ENCODE data around the gene SEPTIN14. TPM values are rescaled to one million over a fixed set of nuclear protein-coding genes. Genes with fewer than 3 reads are reported as not detected.
"Not testable (repeated sequence)": the region's sequence is repeated elsewhere in the genome, so short reads cannot be mapped to it uniquely, and the experiment has no call there.

Gene SEPTIN14
- polyA plus RNA-seq, 2 donors: not detected

DNA sequence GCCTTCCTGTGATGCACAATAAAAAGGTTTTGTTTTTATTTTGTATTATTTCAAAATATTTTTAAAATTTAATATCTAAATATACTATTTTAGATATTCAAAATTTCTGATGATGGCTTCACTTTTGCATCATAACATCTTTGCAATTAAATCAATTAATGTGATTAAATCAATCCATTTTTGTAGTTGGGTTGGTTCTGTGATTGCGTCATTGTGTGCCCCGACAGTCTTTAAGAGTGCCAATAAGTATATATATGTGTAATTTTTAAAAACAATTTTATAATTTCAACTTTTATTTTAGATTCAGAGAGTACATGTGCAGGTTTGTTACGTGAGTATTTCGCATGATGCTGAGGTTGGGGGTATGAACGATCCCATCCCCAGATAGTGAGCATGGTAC, 70.5 kb downstream of the SEPTIN14 start:
- Histone ChIP-seq H3K36me3 (ENCODE audit: control insufficient read depth in 2 of 2, insufficient read depth in 2 of 2, low read length in 1 of 2) (no peaks in the 10 kb centered on the region), H3K4me1 (ENCODE audit: control insufficient read depth in 2 of 2, insufficient read depth in 2 of 2, low read length in 1 of 2) (no peaks in the 10 kb centered on the region), H3K27me3 (ENCODE audit: control insufficient read depth in 1 of 2, insufficient read depth in 2 of 2, low read length in 2 of 2) (no peaks in the 10 kb centered on the region), H3K4me3 (ENCODE audit: low read depth in 1 of 2, low read length in 2 of 2) (no peak overlapping the region), H3K27ac (ENCODE audit: low read depth in 2 of 2, low read length in 1 of 2) (no peak overlapping the region), H3K9me3 (ENCODE audit: control insufficient read depth in 2 of 2, insufficient read depth in 1 of 2, low read depth in 1 of 2, low read length in 1 of 2) (peaks cover 2 to 3% of the 10 kb centered on the region in 2 donors)
- 95 to 96% methylated on average over 5 of the region's 5 CpGs for WGBS, 2 donors

DNA sequence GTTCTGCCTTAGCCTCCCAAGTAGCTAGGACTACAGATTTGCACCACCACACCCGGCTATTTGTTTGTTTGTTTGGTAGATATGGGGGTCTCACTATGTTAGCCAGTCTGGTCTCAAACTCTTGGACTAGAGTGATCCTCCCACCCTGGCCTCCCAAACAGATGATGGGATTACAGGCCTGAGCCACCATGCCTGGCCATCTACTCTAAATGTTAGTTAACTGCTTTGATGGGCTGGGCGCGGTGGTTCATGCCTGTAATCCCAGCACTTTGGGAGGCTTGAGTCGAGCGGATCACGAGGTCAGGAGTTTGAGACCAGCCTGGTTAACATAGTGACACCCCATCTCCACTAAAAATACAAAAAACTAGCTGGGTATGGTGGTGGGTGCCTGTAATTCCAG, 74.8 kb downstream of the SEPTIN14 start:
- 89 to 92% methylated on average over 6 of the region's 6 CpGs for WGBS, 2 donors

GRCh38 chr7:55786901-55787300, 75.7 kb downstream of the SEPTIN14 start:
- H3K4me1 ChIP-seq (ENCODE audit: control insufficient read depth in 2 of 2, insufficient read depth in 2 of 2, low read length in 1 of 2): no peaks in the 10 kb centered on the region
- H3K27me3 ChIP-seq (ENCODE audit: control insufficient read depth in 1 of 2, insufficient read depth in 2 of 2, low read length in 2 of 2): no peaks in the 10 kb centered on the region
- H3K36me3 ChIP-seq (ENCODE audit: control insufficient read depth in 2 of 2, insufficient read depth in 2 of 2, low read length in 1 of 2): no peaks in the 10 kb centered on the region
- no peak overlapping the region for H3K4me3 ChIP-seq (ENCODE audit: low read depth in 1 of 2, low read length in 2 of 2)
- no peak overlapping the region for H3K27ac ChIP-seq (ENCODE audit: low read depth in 2 of 2, low read length in 1 of 2)
- no peaks in the 10 kb centered on the region for H3K9me3 ChIP-seq (ENCODE audit: control insufficient read depth in 2 of 2, insufficient read depth in 1 of 2, low read depth in 1 of 2, low read length in 1 of 2)
- 75 to 88% methylated on average over 7 of the region's 7 CpGs for WGBS, 2 donors

More for the DNA sequence above, 74.8 kb downstream of the SEPTIN14 start:
- H3K36me3 ChIP-seq (ENCODE audit: control insufficient read depth in 2 of 2, insufficient read depth in 2 of 2, low read length in 1 of 2): no peaks in the 10 kb centered on the region
- no peak overlapping the region for H3K4me3 ChIP-seq (ENCODE audit: low read depth in 1 of 2, low read length in 2 of 2)
- no peaks in the 10 kb centered on the region for H3K4me1 ChIP-seq (ENCODE audit: control insufficient read depth in 2 of 2, insufficient read depth in 2 of 2, low read length in 1 of 2)
- H3K27me3 ChIP-seq (ENCODE audit: control insufficient read depth in 1 of 2, insufficient read depth in 2 of 2, low read length in 2 of 2): no peaks in the 10 kb centered on the region
- no peak overlapping the region for H3K27ac ChIP-seq (ENCODE audit: low read depth in 2 of 2, low read length in 1 of 2)
- no peaks in the 10 kb centered on the region for H3K9me3 ChIP-seq (ENCODE audit: control insufficient read depth in 2 of 2, insufficient read depth in 1 of 2, low read depth in 1 of 2, low read length in 1 of 2)

DNA sequence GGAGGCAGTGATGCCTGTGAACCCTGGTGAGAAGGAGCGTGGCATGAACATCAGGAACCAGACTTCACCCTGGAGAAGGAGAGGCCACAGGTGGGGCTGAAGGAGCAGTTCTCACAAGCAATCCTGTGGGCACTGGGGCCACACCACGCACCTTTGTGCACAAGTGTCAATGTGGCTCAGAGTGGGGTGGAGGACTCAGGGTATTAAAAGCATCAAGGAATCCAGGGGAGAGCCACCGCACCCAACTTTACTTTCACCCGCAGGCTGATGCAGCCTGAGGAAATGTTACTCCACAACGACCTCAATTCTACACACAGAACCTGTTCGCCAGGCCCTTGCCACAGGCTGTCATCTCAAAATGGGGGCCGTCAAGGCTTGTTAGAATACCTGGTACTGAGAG, 77.1 kb downstream of the SEPTIN14 start:
- H3K27me3 ChIP-seq (ENCODE audit: control insufficient read depth in 1 of 2, insufficient read depth in 2 of 2, low read length in 2 of 2); H3K9me3 ChIP-seq (ENCODE audit: control insufficient read depth in 2 of 2, insufficient read depth in 1 of 2, low read depth in 1 of 2, low read length in 1 of 2); H3K27ac ChIP-seq (ENCODE audit: low read depth in 2 of 2, low read length in 1 of 2); H3K4me3 ChIP-seq (ENCODE audit: low read depth in 1 of 2, low read length in 2 of 2); H3K4me1 ChIP-seq (ENCODE audit: control insufficient read depth in 2 of 2, insufficient read depth in 2 of 2, low read length in 1 of 2); H3K36me3 ChIP-seq (ENCODE audit: control insufficient read depth in 2 of 2, insufficient read depth in 2 of 2, low read length in 1 of 2): not testable (repeated sequence)
- 69 to 79% methylated on average over 7 of the region's 7 CpGs for WGBS, 2 donors

- H3K4me1 ChIP-seq (ENCODE audit: control insufficient read depth in 2 of 2, insufficient read depth in 2 of 2, low read length in 1 of 2): no peaks in the 10 kb centered on the region
- no peaks in the 10 kb centered on the region for H3K36me3 ChIP-seq (ENCODE audit: control insufficient read depth in 2 of 2, insufficient read depth in 2 of 2, low read length in 1 of 2)
- H3K4me3 ChIP-seq (ENCODE audit: low read depth in 1 of 2, low read length in 2 of 2): no peak overlapping the region
- H3K27me3 ChIP-seq (ENCODE audit: control insufficient read depth in 1 of 2, insufficient read depth in 2 of 2, low read length in 2 of 2): no peaks in the 10 kb centered on the region
- WGBS, 2 donors: 80 to 84% methylated on average over 4 of the region's 4 CpGs
- no peak overlapping the region for H3K27ac ChIP-seq (ENCODE audit: low read depth in 2 of 2, low read length in 1 of 2)
- no peaks in the 10 kb centered on the region for H3K9me3 ChIP-seq (ENCODE audit: control insufficient read depth in 2 of 2, insufficient read depth in 1 of 2, low read depth in 1 of 2, low read length in 1 of 2)
These were observed 78.4 kb downstream of the SEPTIN14 start for GRCh38 chr7:55784151-55784550.

GRCh38 chr7:55778631-55779030, 83.9 kb downstream of the SEPTIN14 start:
- H3K9me3 ChIP-seq (ENCODE audit: control insufficient read depth in 2 of 2, insufficient read depth in 1 of 2, low read depth in 1 of 2, low read length in 1 of 2): no peaks in the 10 kb centered on the region
- 28 to 37% methylated on average over 2 of the region's 2 CpGs for WGBS, 2 donors
- no peak overlapping the region for H3K4me3 ChIP-seq (ENCODE audit: low read depth in 1 of 2, low read length in 2 of 2)
- H3K4me1 ChIP-seq (ENCODE audit: control insufficient read depth in 2 of 2, insufficient read depth in 2 of 2, low read length in 1 of 2): peaks cover 2 to 4% of the 10 kb centered on the region in 2 donors
- H3K27ac ChIP-seq (ENCODE audit: low read depth in 2 of 2, low read length in 1 of 2): no peak overlapping the region
- no peaks in the 10 kb centered on the region for H3K36me3 ChIP-seq (ENCODE audit: control insufficient read depth in 2 of 2, insufficient read depth in 2 of 2, low read length in 1 of 2)
- H3K27me3 ChIP-seq (ENCODE audit: control insufficient read depth in 1 of 2, insufficient read depth in 2 of 2, low read length in 2 of 2): no peaks in the 10 kb centered on the region

GRCh38 chr7:55776196-55776595, 86.4 kb downstream of the SEPTIN14 start:
- Histone ChIP-seq H3K27ac (ENCODE audit: low read depth in 2 of 2, low read length in 1 of 2) (no peak overlapping the region), H3K4me1 (ENCODE audit: control insufficient read depth in 2 of 2, insufficient read depth in 2 of 2, low read length in 1 of 2) (peaks cover 2 to 4% of the 10 kb centered on the region in 2 donors), H3K9me3 (ENCODE audit: control insufficient read depth in 2 of 2, insufficient read depth in 1 of 2, low read depth in 1 of 2, low read length in 1 of 2) (no peaks in the 10 kb centered on the region), H3K4me3 (ENCODE audit: low read depth in 1 of 2, low read length in 2 of 2) (no peak overlapping the region), H3K36me3 (ENCODE audit: control insufficient read depth in 2 of 2, insufficient read depth in 2 of 2, low read length in 1 of 2) (no peaks in the 10 kb centered on the region), H3K27me3 (ENCODE audit: control insufficient read depth in 1 of 2, insufficient read depth in 2 of 2, low read length in 2 of 2) (no peaks in the 10 kb centered on the region)
- WGBS, 2 donors: 90 to 97% methylated on average over 8 of the region's 8 CpGs

GRCh38 chr7:55775051-55775420, 87.5 kb downstream of the SEPTIN14 start:
- Histone ChIP-seq H3K27me3 (ENCODE audit: control insufficient read depth in 1 of 2, insufficient read depth in 2 of 2, low read length in 2 of 2) (no peaks in the 10 kb centered on the region), H3K4me3 (ENCODE audit: low read depth in 1 of 2, low read length in 2 of 2) (peak overlapping the region in 1 of 2 donors; percentile 14), H3K4me1 (ENCODE audit: control insufficient read depth in 2 of 2, insufficient read depth in 2 of 2, low read length in 1 of 2) (peaks cover 2 to 4% of the 10 kb centered on the region in 2 donors), H3K27ac (ENCODE audit: low read depth in 2 of 2, low read length in 1 of 2) (peak overlapping the region; percentile 14 to 22), H3K9me3 (ENCODE audit: control insufficient read depth in 2 of 2, insufficient read depth in 1 of 2, low read depth in 1 of 2, low read length in 1 of 2) (no peaks in the 10 kb centered on the region), H3K36me3 (ENCODE audit: control insufficient read depth in 2 of 2, insufficient read depth in 2 of 2, low read length in 1 of 2) (no peaks in the 10 kb centered on the region)
- WGBS, 2 donors: 31 to 44% methylated on average over 11 of the region's 11 CpGs

DNA sequence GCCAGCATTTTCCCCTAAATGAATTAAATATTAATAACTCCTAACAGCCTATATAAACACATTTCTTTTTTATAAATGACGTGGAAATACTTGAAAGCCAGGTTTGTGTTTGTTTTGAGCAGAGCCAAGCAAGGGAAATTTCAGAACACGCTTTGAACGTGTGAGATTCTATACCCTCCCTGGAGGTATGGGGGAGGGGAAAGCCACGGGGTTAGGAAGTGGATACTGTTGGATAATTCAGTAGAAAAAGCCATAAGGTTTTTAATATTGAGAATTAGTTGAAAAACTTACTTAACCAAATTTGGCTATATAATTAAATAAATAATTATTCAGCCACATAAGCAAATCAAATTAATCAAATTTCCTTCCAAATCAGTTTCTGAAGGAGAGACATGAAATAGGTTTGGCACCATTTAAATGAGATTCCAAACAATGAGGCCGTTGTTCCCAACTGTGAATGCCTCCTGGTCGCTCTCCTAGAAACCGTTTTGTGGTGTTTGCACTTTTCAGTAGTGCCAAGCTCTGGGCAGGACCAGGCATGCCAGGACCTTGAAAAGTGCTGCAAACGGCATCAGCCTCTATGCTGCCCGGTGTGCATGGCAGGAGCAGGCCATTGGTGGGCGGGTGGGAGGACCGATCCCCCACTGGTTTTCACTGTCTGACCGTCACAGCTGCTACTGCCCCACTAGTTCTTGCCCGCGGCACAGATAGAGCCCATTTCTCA, 88.1 kb downstream of the SEPTIN14 start:
- Histone ChIP-seq H3K27ac (ENCODE audit: low read depth in 2 of 2, low read length in 1 of 2) (peak overlapping the region; percentile 14 to 22), H3K36me3 (ENCODE audit: control insufficient read depth in 2 of 2, insufficient read depth in 2 of 2, low read length in 1 of 2) (no peaks in the 10 kb centered on the region), H3K9me3 (ENCODE audit: control insufficient read depth in 2 of 2, insufficient read depth in 1 of 2, low read depth in 1 of 2, low read length in 1 of 2) (no peaks in the 10 kb centered on the region), H3K4me1 (ENCODE audit: control insufficient read depth in 2 of 2, insufficient read depth in 2 of 2, low read length in 1 of 2) (peaks cover 2 to 4% of the 10 kb centered on the region in 2 donors), H3K4me3 (ENCODE audit: low read depth in 1 of 2, low read length in 2 of 2) (peak overlapping the region in 1 of 2 donors; percentile 14), H3K27me3 (ENCODE audit: control insufficient read depth in 1 of 2, insufficient read depth in 2 of 2, low read length in 2 of 2) (no peaks in the 10 kb centered on the region)
- 31 to 38% methylated on average over 14 of the region's 14 CpGs for WGBS, 2 donors

DNA sequence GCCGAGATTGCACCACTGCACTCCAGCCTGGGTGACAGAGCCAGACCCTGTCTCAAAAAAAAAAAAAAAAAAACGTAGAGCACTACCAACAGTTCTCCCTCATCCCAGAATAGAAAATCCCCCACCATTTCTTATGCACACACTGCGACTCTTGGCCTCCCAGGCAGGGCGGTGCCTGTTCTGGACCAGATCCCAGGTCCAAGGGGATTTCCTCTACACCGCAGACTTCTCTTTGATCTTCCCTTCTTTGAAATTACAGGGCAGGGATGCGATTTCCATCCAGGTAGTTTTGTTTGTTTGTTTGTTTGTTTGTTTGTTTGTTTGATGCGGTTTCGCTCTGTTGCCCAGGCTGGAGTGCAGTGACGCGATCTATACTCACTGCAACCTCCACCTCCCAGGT, 91.8 kb downstream of the SEPTIN14 start:
- Histone ChIP-seq H3K4me3 (ENCODE audit: low read depth in 1 of 2, low read length in 2 of 2) (no peak overlapping the region), H3K27me3 (ENCODE audit: control insufficient read depth in 1 of 2, insufficient read depth in 2 of 2, low read length in 2 of 2) (no peaks in the 10 kb centered on the region)
- WGBS, 2 donors: 57 to 62% methylated on average over 9 to 10 of the region's 10 CpGs

More for the DNA sequence above, 91.8 kb downstream of the SEPTIN14 start:
- H3K27ac ChIP-seq (ENCODE audit: low read depth in 2 of 2, low read length in 1 of 2): no peak overlapping the region
- peaks cover 0 to 3% of the 10 kb centered on the region in 2 donors for H3K36me3 ChIP-seq (ENCODE audit: control insufficient read depth in 2 of 2, insufficient read depth in 2 of 2, low read length in 1 of 2)
- no peaks in the 10 kb centered on the region for H3K9me3 ChIP-seq (ENCODE audit: control insufficient read depth in 2 of 2, insufficient read depth in 1 of 2, low read depth in 1 of 2, low read length in 1 of 2)
- H3K4me1 ChIP-seq (ENCODE audit: control insufficient read depth in 2 of 2, insufficient read depth in 2 of 2, low read length in 1 of 2): peaks cover 2 to 4% of the 10 kb centered on the region in 2 donors

Data from esophagus (tissue), 2 donors.